GM18517 (cell line): Measurements from ENCODE around the gene KMT2E.
"Not testable (repeated sequence)": the region's sequence is repeated elsewhere in the genome, so short reads cannot be mapped to it uniquely, and the experiment has no call there.

Source experiments
- ATAC-seq: cut with Tn5 transposase; IDR thresholded peaks from one replicate; pipeline ENCODE4 v1.9.1; 2021; ENCODE audit warnings: mild to moderate bottlenecking, moderate library complexity; ENCODE audit not compliant: unreplicated experiment

The KMT2E gene

GRCh38 chr7:105026750-105027149 lies 12.7 kb downstream of the KMT2E start:
- no peak for ATAC-seq

GRCh38 chr7:105027176-105027853 lies 13.3 kb downstream of the KMT2E start:
- ATAC-seq = no peak

- ATAC-seq = peak; percentile 54
Observed at GRCh38 chr7:105028004-105028403, 14.0 kb downstream of the KMT2E start.

DNA sequence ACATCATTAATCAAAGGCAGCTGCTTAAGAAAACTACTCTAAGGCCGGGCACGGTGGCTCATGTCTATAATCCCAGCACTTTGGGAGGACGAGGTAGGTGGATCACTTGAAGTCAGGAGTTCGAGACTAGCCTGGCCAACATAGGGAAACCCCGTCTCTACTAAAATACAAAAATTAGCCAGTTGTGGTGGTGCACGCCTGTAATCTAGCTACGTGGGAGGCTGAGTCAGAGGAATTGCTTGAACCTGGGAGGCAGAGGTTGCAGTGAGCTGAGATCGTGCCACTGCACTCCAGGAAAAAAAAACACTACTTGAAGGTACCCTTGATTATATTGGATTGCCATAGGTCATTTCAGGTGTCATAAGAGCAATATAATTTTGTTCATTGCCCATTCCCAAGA lies 14.9 kb downstream of the KMT2E start:
- ATAC-seq = not testable (repeated sequence)

GRCh38 chr7:105030447-105030846 lies 16.4 kb downstream of the KMT2E start:
- ATAC-seq = no peak

- no peak for ATAC-seq
Observed at GRCh38 chr7:105032553-105033214, 18.7 kb downstream of the KMT2E start.

GRCh38 chr7:105035349-105035748 lies 21.3 kb downstream of the KMT2E start:
- ATAC-seq = no peak

DNA sequence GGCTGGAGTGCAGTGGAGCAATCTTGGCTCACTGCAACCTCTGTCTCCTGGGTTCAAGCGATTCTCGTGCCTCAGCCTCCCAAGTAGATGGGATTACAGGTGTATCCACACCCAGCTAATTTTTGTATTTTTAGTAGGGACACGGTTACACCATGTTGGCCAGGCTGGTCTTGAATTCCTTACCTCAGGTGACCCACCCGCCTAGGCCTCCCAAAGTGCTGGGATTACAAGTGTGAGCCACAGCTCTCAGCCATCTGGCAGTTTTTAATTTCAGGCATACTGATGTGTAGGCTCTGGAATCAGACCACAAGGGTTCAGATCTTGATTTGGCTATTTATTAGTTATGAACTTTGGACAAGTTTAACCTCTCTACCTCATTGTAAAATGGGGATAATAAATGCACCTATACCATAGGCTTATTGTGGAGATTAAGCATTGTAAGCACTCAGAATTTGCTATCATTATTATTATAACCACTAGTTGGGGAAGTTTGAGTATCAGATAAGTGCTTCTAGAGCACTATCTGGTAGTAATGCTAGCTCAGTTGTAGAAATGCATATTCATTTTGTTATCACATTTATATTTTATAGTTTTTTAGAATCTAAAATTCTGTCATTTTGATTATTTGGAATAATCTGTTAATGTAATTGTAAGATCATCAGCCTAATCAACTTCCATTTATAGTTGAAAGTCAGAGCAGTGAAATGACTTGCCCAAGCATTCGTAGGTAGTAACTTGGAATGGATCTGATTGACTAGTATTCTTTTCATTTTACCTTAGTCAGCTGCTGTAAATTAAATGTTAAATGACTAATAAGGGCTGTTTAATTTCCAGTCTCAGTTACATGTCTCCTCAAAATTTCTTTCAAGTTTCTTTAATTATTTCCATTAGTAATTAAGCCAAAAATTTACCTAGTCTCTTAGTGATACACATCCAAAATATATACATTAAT lies 22.5 kb downstream of the KMT2E start:
- ATAC-seq = no peak

GRCh38 chr7:105037319-105037718 lies 23.3 kb downstream of the KMT2E start:
- ATAC-seq = no peak

GRCh38 chr7:105044449-105045070 lies 30.6 kb downstream of the KMT2E start:
- no peak for ATAC-seq

- no peak for ATAC-seq
Observed at GRCh38 chr7:105046414-105046813, 32.4 kb downstream of the KMT2E start.

- no peak for ATAC-seq
Observed at GRCh38 chr7:105047932-105048331, 33.9 kb downstream of the KMT2E start.

DNA sequence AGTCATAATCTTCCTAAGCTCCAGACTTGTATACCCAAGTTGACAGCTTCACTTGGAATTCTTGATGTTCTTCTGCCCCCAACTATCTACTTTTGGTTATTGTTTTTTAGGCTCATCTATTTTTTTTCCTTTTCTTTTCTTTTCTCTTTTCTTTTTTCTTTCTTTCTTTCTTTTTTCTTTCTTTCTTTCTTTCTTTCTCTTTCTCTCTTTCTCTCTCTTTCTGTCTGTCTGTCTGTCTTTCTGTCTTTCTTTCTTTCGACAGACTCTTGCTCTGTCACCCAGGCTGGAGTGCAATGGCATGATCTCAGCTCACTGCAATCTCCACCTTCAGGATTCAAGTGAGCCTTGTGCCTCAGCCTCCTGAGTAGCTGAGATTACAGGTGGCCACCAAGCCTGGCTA lies 36.5 kb downstream of the KMT2E start:
- ATAC-seq = no peak

DNA sequence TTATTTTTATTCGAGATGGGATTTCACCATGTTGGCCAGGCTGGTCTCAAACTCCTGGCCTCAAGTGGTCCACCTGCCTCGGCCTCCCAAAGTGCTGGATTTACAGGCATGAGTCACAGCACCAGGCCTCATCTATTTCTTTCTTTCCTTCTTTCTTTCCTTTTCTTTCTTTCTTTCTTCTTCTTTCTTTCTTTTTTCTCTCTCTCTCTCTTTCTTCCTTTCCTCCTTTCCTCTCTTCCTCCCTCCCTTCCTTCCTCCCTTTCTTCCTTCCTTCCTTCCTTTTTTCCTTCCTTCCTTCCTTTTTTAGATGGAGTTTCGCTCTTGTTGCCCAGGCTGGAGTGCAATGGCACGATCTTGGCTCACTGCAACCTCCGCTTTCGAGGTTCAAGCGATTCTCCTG lies 36.9 kb downstream of the KMT2E start:
- not testable (repeated sequence) for ATAC-seq

DNA sequence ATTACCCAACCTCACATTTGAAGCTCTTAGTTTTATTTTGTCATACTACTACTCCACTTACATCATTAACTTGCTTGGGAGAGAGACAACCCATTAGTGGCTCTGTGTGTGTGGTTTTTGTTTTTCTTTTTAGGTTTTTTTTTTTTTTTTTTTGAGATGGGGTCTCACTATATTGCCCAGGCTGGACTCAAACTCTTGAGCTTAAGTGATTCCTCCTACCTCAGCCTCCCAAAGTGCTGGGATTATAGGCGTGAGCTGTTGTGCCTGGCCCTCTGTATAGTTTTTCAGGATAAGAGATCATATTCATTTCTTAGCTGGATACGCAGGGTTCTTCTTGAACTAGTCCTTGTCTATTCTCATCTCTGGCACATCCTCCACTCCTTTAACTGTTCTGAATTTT lies 41.1 kb downstream of the KMT2E start:
- no peak for ATAC-seq

DNA sequence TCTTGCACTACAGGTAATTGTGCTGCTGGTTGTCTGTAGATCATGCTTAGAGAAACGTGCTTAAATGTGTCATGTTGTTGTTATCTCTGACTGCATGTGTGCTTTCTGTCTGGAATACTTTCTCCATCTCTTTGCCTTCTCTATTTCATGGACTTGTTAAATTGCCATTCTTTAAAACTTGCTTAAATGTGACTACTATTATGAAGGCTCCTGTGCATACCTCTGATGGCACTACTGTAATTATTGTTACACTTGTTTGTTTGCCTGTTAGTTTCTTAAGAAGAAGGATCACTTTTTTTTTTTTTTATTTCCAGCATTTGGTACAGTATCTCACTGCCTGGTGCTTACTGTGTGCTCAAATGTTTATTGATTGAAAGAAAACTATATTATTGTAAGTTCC lies 41.6 kb downstream of the KMT2E start:
- no peak for ATAC-seq

- ATAC-seq = no peak
Observed at GRCh38 chr7:105057472-105057871, 43.5 kb downstream of the KMT2E start.

- ATAC-seq = no peak
Observed at GRCh38 chr7:105060437-105060836, 46.4 kb downstream of the KMT2E start.

- ATAC-seq = no peak
Observed at GRCh38 chr7:105060923-105061322, 46.9 kb downstream of the KMT2E start.

DNA sequence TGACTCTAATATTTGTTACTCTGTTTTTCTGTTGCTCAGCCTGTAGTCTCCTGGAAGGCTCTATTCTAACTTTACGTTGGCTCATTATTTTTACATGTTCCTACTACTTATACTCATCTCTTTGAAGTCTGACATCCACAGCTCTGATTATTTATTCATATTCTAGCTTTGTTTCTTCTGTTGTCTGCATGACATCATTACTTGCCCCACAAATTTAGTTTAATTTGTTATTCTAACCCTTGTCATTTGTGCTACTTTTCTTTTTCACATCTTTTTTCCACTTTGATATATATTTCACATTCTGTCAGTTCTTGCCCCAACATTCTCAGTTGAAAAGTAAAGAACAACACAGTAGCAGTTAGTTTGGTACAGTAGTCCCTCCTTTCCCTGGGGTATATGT lies 51.1 kb downstream of the KMT2E start:
- no peak for ATAC-seq

DNA sequence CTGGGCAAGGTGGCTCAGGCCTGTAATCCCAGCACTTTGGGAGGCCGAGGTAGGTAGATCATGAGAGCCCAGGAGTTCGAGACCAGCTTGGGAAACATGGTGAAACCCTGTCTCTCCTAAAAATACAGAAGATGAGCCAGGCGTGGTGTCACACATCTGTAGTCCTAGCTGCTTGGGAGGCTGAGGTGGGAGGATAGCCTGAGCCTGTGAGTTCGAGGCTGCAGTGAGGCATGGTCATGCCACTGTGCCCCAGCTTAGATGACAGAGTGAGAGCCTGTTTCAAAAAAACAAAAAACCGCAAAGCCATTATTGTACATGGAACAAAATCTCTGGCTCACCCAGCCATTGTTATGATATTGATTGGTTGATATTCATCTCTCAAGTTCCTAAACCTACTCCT lies 53.7 kb downstream of the KMT2E start:
- ATAC-seq = no peak
